NCI-H774 (cell line): ENCODE results near the gene USP6NL.
"Not testable (repeated sequence)": the region's sequence is repeated elsewhere in the genome, so short reads cannot be mapped to it uniquely, and the experiment has no call there.

Source experiments
- DNase-seq: peaks from one replicate; lab custom pipeline; 2025; lab: John Stamatoyannopoulos, UW

USP6NL gene

GRCh38 chr10:11515596-11516430 lies 95.6 kb downstream of the USP6NL start:
- peak; percentile 61 for DNase-seq

- no peak for DNase-seq
Observed at GRCh38 chr10:11513727-11514126, 97.7 kb downstream of the USP6NL start.

GRCh38 chr10:11512596-11512995 lies 98.9 kb downstream of the USP6NL start:
- DNase-seq = no peak

- DNase-seq = no peak
Observed at GRCh38 chr10:11511321-11511720, 100.1 kb downstream of the USP6NL start.

- no peak for DNase-seq
Observed at GRCh38 chr10:11510736-11511135, 100.7 kb downstream of the USP6NL start.

- DNase-seq = no peak
Observed at GRCh38 chr10:11510281-11510680, 101.2 kb downstream of the USP6NL start.

- DNase-seq = no peak
Observed at GRCh38 chr10:11509036-11509435, 102.4 kb downstream of the USP6NL start.

- DNase-seq = no peak
Observed at GRCh38 chr10:11506247-11506789, 105.1 kb downstream of the USP6NL start.

GRCh38 chr10:11505639-11506038 lies 105.8 kb downstream of the USP6NL start:
- DNase-seq = no peak

- DNase-seq = no peak
Observed at GRCh38 chr10:11504566-11505285, 106.7 kb downstream of the USP6NL start.

GRCh38 chr10:11501600-11501999 lies 109.8 kb downstream of the USP6NL start:
- no peak for DNase-seq

- no peak for DNase-seq
Observed at GRCh38 chr10:11499425-11500071, 111.9 kb downstream of the USP6NL start.

GRCh38 chr10:11498399-11498798 lies 113.1 kb downstream of the USP6NL start:
- DNase-seq = no peak

- DNase-seq = not testable (repeated sequence)
Observed at GRCh38 chr10:11494923-11495322, 116.5 kb downstream of the USP6NL start.

GRCh38 chr10:11493646-11494045 lies 117.8 kb downstream of the USP6NL start:
- no peak for DNase-seq

GRCh38 chr10:11491087-11491486 lies 120.4 kb downstream of the USP6NL start:
- no peak for DNase-seq

- no peak for DNase-seq
Observed at GRCh38 chr10:11489591-11489990, 121.9 kb downstream of the USP6NL start.

GRCh38 chr10:11488126-11488525 lies 123.3 kb downstream of the USP6NL start:
- DNase-seq = no peak

- DNase-seq = no peak
Observed at GRCh38 chr10:11483201-11484148, 128.0 kb downstream of the USP6NL start.

- DNase-seq = no peak
Observed at GRCh38 chr10:11482306-11482705, 129.1 kb downstream of the USP6NL start.

GRCh38 chr10:11480687-11481086 lies 130.8 kb downstream of the USP6NL start:
- no peak for DNase-seq
